GM23338 (cell line): ENCODE data around the gene TPST2. TPM values are rescaled to one million over a fixed set of nuclear protein-coding genes. Genes with fewer than 3 reads are reported as not detected.
"Not testable (repeated sequence)": the region's sequence is repeated elsewhere in the genome, so short reads cannot be mapped to it uniquely, and the experiment has no call there.

ENCODE experiments used
- ATAC-seq: fragments of 200-7000 bp; cut with Tn5 transposase; 3 replicates; pipeline ENCODE4 v1.9.1; 2020
- DNase-seq: peaks from one replicate; pipeline ENCODE4 v3.0.0-alpha.2; 2015; ENCODE audit warnings: low spot score
- H2AFZ ChIP-seq: fragments of 200-600 bp; sonication (generic); 2 replicates; pipeline ENCODE4 v1.8.0; 2016; ENCODE audit warnings: antibody characterized with exemption, mild to moderate bottlenecking, moderate library complexity
- H3F3A ChIP-seq: fragments of 200-600 bp; sonication (generic); replicated peaks from 2 replicates; pipeline ENCODE4 v1.8.0; 2017; ENCODE audit warnings: antibody characterized with exemption, mixed run types, low read depth
- H3K27ac ChIP-seq: fragments of 200-600 bp; sonication (generic); 2 replicates; pipeline ENCODE4 v1.6.1; 2016; ENCODE audit warnings: low read depth
- H3K27me3 ChIP-seq: fragments of 200-600 bp; sonication (generic); 2 replicates; pipeline ENCODE4 v1.8.0; 2016; ENCODE audit warnings: mild to moderate bottlenecking, mixed run types, moderate library complexity; ENCODE audit not compliant: insufficient read depth
- H3K36me3 ChIP-seq: fragments of 200-600 bp; sonication (generic); 2 replicates; pipeline ENCODE4 v1.8.0; 2016; ENCODE audit warnings: mild to moderate bottlenecking; ENCODE audit not compliant: insufficient read depth
- H3K4me1 ChIP-seq: fragments of 200-600 bp; sonication (generic); 2 replicates; pipeline ENCODE4 v1.8.0; 2016; ENCODE audit warnings: mild to moderate bottlenecking, moderate library complexity; ENCODE audit not compliant: insufficient read depth
- H3K4me2 ChIP-seq: fragments of 200-600 bp; sonication (generic); 2 replicates; pipeline ENCODE4 v1.7.1; 2017; ENCODE audit warnings: mixed run types
- H3K4me3 ChIP-seq: fragments of 200-600 bp; sonication (generic); 2 replicates; pipeline ENCODE4 v1.6.1; 2016; ENCODE audit warnings: mixed run types
- H3K79me2 ChIP-seq: fragments of 200-600 bp; sonication (generic); replicated peaks from 2 replicates; pipeline ENCODE4 v1.8.0; 2017; ENCODE audit warnings: mild to moderate bottlenecking; ENCODE audit not compliant: insufficient read depth
- H3K9me2 ChIP-seq: fragments of 200-600 bp; sonication (generic); 2 replicates; pipeline ENCODE4 v1.8.0; 2017; ENCODE audit not compliant: insufficient read depth
- H4K20me1 ChIP-seq: fragments of 200-600 bp; sonication (generic); replicated peaks from 2 replicates; pipeline ENCODE4 v1.8.0; 2017; ENCODE audit warnings: mild to moderate bottlenecking; ENCODE audit not compliant: insufficient read depth
- H3K27ac Mint-ChIP-seq: 2 replicates; pipeline ENCODE4 v1.8.0; 2020; ENCODE audit warnings: inconsistent platforms, mild to moderate bottlenecking, moderate library complexity, mixed read lengths
- H3K27me3 Mint-ChIP-seq: 3 replicates; pipeline ENCODE4 v1.8.0; 2022; ENCODE audit warnings: low read depth, mild to moderate bottlenecking, moderate library complexity, mixed read lengths, inconsistent platforms; ENCODE audit not compliant: insufficient read depth, poor library complexity
- H3K36me3 Mint-ChIP-seq: 3 replicates; pipeline ENCODE4 v1.8.0; 2021; ENCODE audit warnings: low read depth, mild to moderate bottlenecking, inconsistent platforms, moderate library complexity, mixed read lengths
- H3K4me1 Mint-ChIP-seq: 3 replicates; pipeline ENCODE4 v1.8.0; 2020; ENCODE audit warnings: mild to moderate bottlenecking, inconsistent platforms, mixed read lengths
- H3K4me3 Mint-ChIP-seq: 3 replicates; pipeline ENCODE4 v1.8.0; 2021; ENCODE audit warnings: moderate library complexity, mild to moderate bottlenecking, inconsistent platforms, mixed read lengths
- H3K9me3 Mint-ChIP-seq: 3 replicates; pipeline ENCODE4 v1.8.0; 2020; ENCODE audit warnings: moderate library complexity, mild to moderate bottlenecking, inconsistent platforms, mixed read lengths
- EZH2 ChIP-seq: fragments of 200-600 bp; sonication (generic); IDR thresholded peaks from one replicate; pipeline ENCODE4 v1.8.0; 2017; ENCODE audit warnings: antibody characterized with exemption, mild to moderate bottlenecking, low read depth; ENCODE audit not compliant: unreplicated experiment
- EZH2phosphoT487 ChIP-seq: fragments of 200-600 bp; sonication (generic); IDR thresholded peaks from one replicate; pipeline ENCODE4 v1.8.1; 2018; ENCODE audit warnings: antibody characterized with exemption; ENCODE audit not compliant: unreplicated experiment
- polyA plus RNA-seq: library from polyadenylated mRNA; unstranded; fragments of >200 nt; fragmentation: Nextera tagmentation; extraction: Ambion mirVana; gene quantifications from 2 replicates; pipeline ENCODE4 v1.2.1, GENCODE V29; 2016
- total RNA-seq: library from RNA; depleted of rRNA; stranded (reverse); fragments of >200 nt; shearing (Covaris generic); gene quantifications from 2 replicates; pipeline ENCODE4 v1.2.3, GENCODE V29; 2014
- TF ChIP-seq, protein P1 (sequence below): IDR thresholded peaks from one replicate; pipeline ENCODE4 v1.6.1; 2018; ENCODE audit warnings: antibody characterized with exemption; ENCODE audit not compliant: unreplicated experiment
- TF ChIP-seq, protein P2 (sequence below), 2 experiments: fragments of 200-600 bp in 1 of 2; sonication (generic) in 1 of 2; conservative IDR thresholded peaks; 2 replicates each; pipeline versions ENCODE4 v1.5.1 to v1.6.1; 2016 to 2017; ENCODE audit warnings: antibody characterized with exemption in 2 of 2, low read depth in 2 of 2, mild to moderate bottlenecking in 2 of 2, moderate library complexity in 1 of 2

TPST2 gene
- total and polyA plus RNA-seq, 2 experiments from 2014 or later = 37.9 to 127 TPM

DNA sequence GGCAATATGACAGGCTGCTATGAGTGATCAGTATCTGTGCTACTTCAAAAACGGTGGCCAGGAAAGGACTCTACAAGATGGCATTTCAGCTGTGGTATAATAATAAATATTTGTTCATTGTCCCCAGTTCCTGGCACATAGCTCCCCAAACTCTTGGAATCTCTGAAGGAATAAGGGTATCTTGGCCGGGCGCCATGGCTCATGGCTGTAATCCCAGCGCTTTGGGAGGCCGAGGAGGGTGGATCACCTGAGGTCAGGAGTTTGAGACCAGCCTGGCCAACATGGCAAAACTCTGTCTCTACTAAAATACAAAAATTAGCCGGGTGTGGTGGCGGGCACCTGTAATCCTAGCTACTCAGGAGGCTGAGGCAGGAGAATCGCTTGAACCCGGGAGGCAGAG lies 61.4 kb downstream of the TPST2 start:
- not testable (repeated sequence) for H4K20me1 ChIP-seq, H3K9me3 Mint-ChIP-seq, ATAC-seq, H3K9me2 ChIP-seq, H3K4me3 Mint-ChIP-seq, H3K4me3 ChIP-seq, H3K79me2 ChIP-seq, H3K4me2 ChIP-seq, H3K27me3 ChIP-seq, H2AFZ ChIP-seq, H3K27ac Mint-ChIP-seq, H3K4me1 Mint-ChIP-seq, H3K4me1 ChIP-seq, H3K27me3 Mint-ChIP-seq, H3K27ac ChIP-seq, DNase-seq
- Histone ChIP-seq H3K36me3 (peaks cover 59% of the 10 kb centered on the region), H3F3A (peaks cover 27% of the 10 kb centered on the region)
- H3K36me3 Mint-ChIP-seq = peaks cover 73% of the 10 kb centered on the region

DNA sequence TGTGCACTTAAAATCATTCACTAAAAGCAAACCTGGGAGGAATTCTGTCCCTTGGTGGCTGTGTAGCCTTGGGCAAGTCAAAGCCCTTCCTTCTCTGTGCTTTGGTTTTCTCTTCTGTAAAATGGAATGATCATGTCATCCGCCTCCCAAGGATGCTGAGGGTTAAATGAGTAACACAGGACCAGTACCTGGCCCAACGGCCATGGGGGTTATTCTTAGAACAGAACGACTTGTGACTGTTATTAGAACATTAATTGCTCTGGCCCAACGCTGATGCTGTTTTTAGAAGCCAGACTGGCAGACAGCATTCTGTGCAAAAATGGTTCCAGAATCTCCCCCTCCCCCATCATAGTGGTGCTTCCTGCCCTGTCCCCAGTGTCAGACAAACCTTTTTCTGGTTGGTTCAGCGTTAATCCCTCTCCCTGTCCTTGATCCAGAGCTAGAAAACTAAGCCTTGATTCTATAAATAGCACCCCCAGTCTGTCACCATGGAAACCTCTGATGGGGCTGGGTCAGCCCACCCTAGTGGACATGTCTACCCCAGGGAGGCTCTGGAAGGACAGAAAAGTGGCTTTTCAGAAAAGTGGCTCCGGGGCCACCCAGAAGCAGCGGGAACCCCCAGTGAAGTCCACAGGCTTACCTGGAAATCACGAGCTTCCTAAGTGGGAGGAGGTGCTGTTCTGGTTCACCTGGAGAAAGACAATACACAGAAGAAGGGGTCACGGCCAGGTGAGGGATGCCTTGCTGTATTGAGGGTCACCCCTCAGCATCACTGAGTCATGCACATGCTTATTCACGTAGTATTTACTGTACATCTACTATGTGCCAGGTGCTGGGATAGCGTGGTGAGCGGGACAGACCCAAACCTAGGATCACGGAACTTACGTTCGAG lies 62.1 kb downstream of the TPST2 start:
- Histone ChIP-seq H3K9me2 (no peaks in the 10 kb centered on the region), H3K36me3 (peaks cover 59% of the 10 kb centered on the region), H2AFZ (no peak overlapping the region), H3K79me2 (no peaks in the 10 kb centered on the region), H3K27ac (no peak overlapping the region), H3F3A (peaks cover 27% of the 10 kb centered on the region), H4K20me1 (no peaks in the 10 kb centered on the region; the same call in none of the 2 replicates), H3K4me3 (no peak overlapping the region), H3K27me3 (no peaks in the 10 kb centered on the region), H3K4me1 (no peaks in the 10 kb centered on the region), H3K4me2 (no peak overlapping the region)
- TF ChIP-seq, protein P1, sequence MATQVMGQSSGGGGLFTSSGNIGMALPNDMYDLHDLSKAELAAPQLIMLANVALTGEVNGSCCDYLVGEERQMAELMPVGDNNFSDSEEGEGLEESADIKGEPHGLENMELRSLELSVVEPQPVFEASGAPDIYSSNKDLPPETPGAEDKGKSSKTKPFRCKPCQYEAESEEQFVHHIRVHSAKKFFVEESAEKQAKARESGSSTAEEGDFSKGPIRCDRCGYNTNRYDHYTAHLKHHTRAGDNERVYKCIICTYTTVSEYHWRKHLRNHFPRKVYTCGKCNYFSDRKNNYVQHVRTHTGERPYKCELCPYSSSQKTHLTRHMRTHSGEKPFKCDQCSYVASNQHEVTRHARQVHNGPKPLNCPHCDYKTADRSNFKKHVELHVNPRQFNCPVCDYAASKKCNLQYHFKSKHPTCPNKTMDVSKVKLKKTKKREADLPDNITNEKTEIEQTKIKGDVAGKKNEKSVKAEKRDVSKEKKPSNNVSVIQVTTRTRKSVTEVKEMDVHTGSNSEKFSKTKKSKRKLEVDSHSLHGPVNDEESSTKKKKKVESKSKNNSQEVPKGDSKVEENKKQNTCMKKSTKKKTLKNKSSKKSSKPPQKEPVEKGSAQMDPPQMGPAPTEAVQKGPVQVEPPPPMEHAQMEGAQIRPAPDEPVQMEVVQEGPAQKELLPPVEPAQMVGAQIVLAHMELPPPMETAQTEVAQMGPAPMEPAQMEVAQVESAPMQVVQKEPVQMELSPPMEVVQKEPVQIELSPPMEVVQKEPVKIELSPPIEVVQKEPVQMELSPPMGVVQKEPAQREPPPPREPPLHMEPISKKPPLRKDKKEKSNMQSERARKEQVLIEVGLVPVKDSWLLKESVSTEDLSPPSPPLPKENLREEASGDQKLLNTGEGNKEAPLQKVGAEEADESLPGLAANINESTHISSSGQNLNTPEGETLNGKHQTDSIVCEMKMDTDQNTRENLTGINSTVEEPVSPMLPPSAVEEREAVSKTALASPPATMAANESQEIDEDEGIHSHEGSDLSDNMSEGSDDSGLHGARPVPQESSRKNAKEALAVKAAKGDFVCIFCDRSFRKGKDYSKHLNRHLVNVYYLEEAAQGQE = no peak
- Mint-ChIP-seq H3K36me3 (peaks cover 74% of the 10 kb centered on the region), H3K9me3 (no peaks in the 10 kb centered on the region), H3K27ac (no peak overlapping the region), H3K4me3 (no peak overlapping the region), H3K27me3 (no peaks in the 10 kb centered on the region), H3K4me1 (no peaks in the 10 kb centered on the region)
- DNase-seq (no peak), ATAC-seq (no peak)

DNA sequence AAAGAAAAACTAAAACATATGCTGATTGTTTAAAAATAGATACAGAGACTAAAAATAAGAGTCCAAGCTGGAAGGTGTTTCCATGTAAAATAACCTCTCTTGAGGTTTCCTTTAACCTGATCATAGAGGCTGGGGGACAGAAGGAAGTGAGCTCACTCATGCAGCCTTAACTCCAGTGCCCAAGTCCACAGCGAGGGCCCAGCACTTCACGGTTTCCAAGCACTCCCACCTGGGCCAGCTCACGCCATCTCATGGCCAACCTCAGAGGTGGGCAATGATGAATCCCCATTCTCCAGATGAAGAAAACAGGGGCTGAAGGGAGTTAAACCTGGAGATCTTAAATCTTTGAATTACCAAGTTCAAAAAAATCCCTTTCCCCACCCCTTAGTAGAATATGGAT lies 62.8 kb downstream of the TPST2 start:
- Mint-ChIP-seq H3K27me3 (no peaks in the 10 kb centered on the region), H3K27ac (no peak overlapping the region), H3K36me3 (peaks cover 68% of the 10 kb centered on the region), H3K9me3 (no peaks in the 10 kb centered on the region), H3K4me1 (no peaks in the 10 kb centered on the region), H3K4me3 (no peak overlapping the region)
- H3K27ac ChIP-seq = no peak overlapping the region
- H3K4me1 ChIP-seq = no peaks in the 10 kb centered on the region
- peaks cover 54% of the 10 kb centered on the region for H3K36me3 ChIP-seq
- H4K20me1 ChIP-seq = no peaks in the 10 kb centered on the region; the same call in none of the 2 replicates
- H3K4me2 ChIP-seq = no peak overlapping the region
- H3K4me3 ChIP-seq = no peak overlapping the region
- peaks cover 27% of the 10 kb centered on the region for H3F3A ChIP-seq
- H3K79me2 ChIP-seq = no peaks in the 10 kb centered on the region
- no peaks in the 10 kb centered on the region for H3K27me3 ChIP-seq
- DNase-seq (no peak), ATAC-seq (no peak)
- H2AFZ ChIP-seq = no peak overlapping the region
- no peaks in the 10 kb centered on the region for H3K9me2 ChIP-seq
- TF ChIP-seq EZH2phosphoT487 (no peak), EZH2 (no peak)
- TF ChIP-seq, protein P2, sequence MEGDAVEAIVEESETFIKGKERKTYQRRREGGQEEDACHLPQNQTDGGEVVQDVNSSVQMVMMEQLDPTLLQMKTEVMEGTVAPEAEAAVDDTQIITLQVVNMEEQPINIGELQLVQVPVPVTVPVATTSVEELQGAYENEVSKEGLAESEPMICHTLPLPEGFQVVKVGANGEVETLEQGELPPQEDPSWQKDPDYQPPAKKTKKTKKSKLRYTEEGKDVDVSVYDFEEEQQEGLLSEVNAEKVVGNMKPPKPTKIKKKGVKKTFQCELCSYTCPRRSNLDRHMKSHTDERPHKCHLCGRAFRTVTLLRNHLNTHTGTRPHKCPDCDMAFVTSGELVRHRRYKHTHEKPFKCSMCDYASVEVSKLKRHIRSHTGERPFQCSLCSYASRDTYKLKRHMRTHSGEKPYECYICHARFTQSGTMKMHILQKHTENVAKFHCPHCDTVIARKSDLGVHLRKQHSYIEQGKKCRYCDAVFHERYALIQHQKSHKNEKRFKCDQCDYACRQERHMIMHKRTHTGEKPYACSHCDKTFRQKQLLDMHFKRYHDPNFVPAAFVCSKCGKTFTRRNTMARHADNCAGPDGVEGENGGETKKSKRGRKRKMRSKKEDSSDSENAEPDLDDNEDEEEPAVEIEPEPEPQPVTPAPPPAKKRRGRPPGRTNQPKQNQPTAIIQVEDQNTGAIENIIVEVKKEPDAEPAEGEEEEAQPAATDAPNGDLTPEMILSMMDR (conservative IDR thresholded peaks at IDR 0.05; ENCODE audit: low read depth in 2 of 2) = peak in 1 of 2 experiments; percentile 7; a peak in 1 of 4 replicates
